HG03135 (cell line): ENCODE results near the gene CEP55.

ENCODE experiments used
- ATAC-seq: cut with Tn5 transposase; IDR thresholded peaks from one replicate; pipeline ENCODE4 v1.9.1; 2021; ENCODE audit warnings: mild to moderate bottlenecking, moderate library complexity; ENCODE audit not compliant: unreplicated experiment

Gene CEP55

GRCh38 chr10:93559490-93559889 is 63.1 kb downstream of the CEP55 start:
- ATAC-seq = no peak

GRCh38 chr10:93560541-93560940 is 64.1 kb downstream of the CEP55 start:
- ATAC-seq = no peak

DNA sequence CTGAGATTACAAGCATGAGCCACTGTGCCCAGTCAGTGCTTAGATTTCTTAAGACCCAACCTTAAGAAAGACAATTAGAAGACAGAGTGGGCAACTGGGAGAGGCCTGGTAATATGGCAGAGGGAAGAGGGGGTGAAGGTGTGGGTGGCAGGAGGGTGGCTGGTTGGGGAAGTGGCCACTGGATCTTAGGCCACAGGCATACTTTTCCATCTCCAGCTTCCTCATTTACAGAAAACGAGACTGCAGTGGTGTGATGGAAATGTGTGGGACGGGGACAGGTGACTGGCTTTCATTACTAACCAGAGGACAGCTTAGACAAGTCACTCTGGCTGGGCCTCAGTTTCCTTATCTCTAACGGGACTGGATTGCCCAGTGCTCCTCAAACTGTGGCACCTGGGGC is 69.0 kb downstream of the CEP55 start:
- no peak for ATAC-seq

DNA sequence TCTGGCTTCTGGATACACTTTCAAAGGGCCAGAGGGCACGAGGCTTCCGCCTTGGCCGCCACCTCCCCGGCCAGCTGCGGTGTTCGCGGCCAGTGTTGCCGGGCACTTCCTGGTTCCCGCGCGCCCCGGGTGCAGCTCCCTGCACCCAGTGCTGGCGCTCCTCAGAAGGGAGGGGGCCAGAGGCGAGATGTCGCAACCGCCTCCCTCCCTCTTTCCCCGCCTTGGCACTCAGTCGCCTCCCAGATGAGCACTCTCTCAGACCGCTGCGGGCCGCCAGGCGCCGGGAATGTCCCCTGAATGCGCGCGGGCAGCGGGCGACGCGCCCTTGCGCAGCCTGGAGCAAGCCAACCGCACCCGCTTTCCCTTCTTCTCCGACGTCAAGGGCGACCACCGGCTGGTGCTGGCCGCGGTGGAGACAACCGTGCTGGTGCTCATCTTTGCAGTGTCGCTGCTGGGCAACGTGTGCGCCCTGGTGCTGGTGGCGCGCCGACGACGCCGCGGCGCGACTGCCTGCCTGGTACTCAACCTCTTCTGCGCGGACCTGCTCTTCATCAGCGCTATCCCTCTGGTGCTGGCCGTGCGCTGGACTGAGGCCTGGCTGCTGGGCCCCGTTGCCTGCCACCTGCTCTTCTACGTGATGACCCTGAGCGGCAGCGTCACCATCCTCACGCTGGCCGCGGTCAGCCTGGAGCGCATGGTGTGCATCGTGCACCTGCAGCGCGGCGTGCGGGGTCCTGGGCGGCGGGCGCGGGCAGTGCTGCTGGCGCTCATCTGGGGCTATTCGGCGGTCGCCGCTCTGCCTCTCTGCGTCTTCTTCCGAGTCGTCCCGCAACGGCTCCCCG is 70.2 kb downstream of the CEP55 start, which contains the start of gene FFAR4:
TSS of gene FFAR4 (plus strand) at position 231 of the 842 bp plus-strand sequence. CDS start at position 287, 56 bp downstream.
- ATAC-seq = no peak

DNA sequence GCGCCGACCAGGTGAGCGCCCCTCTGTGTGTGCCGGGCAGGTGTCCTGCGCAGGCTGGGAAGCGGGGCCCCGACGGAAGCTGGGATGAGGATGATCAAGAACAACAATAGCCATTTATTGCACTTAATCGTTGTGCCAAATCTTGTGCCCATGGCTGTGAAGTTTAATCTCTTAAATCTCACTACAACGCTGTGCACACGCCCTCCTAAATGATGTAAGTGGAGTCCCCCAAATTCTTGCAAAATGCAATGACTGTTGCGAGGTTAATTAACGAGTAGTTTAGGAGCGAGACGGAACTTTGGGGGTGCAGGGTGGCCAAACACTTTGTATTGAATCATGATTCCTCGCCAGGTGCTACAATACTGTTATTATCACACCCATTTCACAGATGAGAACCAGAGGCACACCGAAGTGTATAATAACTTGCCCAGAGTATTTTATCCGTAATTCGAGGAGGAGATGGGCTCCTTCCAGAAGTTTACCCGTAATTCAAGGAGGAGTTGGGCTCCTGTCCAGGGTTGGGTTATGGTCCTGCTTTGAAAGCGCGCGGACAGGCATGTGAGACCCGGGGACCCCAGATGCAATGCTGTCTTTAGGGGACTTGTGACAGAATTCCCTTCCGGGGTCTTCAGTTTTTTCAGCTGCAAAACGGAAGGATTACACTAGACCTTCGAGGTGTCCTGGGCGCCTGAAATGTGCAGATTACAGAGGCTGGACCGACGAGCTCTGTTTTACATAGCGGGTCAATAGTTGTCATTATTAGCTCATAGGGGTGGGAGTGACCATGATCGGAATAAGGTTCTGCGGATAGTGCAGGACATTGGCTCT is 71.1 kb downstream of the CEP55 start:
- no peak for ATAC-seq

DNA sequence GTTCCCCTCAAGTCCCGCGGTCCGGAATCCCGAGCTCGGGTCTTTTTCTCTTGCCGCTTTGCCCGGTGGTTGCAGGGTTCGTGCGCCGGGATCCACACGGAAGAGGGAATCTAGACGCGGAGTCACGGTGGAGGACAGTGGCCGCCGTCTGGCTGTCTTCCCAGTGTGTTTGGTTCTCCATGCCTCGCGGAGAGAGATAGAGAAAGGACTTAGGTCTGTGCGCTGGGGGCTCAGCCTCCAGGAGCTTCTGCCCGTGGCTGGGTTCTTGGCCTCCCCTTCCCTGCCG is 71.6 kb downstream of the CEP55 start:
- no peak for ATAC-seq

- ATAC-seq = no peak
Observed at GRCh38 chr10:93570383-93570782, 74.0 kb downstream of the CEP55 start.

DNA sequence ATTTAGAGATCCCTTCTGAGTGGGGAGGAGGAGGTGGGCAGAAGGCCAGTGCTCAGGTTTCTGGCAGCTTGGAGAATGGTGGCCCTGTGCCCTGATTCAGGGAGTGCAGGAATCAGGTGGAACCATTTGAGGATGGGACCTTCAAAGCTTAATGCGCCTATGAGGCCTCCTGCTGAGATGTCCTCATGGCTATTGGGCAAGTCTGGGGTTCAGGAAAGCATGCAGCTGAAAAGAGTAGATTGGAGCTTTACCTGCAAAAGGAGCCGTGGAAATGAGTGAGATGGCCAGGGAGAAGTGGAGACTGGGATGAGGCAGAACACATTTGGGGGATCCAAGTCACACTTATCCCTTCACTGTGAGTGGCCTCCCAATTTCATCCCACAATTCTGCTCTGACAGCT is 76.2 kb downstream of the CEP55 start:
- ATAC-seq = no peak

GRCh38 chr10:93573051-93573909 is 76.9 kb downstream of the CEP55 start:
- no peak for ATAC-seq

DNA sequence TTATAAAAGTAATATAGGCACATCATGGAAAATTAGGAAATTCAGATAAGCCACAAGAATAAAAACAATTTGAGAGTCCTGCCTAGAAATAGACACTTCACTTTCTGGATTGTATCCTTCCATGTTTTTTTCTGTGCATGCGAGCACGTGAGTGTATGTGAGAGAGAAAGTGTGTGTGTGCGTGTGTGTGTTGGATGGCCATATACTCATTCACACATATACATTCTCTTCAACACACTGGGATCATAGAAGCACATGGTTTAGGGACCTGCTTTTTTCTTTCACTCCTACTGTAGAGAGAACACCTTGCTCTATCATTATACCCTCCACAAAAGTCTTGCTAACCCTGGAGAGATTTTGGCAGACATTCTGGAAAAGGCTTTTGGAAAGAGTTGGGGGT is 77.5 kb downstream of the CEP55 start:
- no peak for ATAC-seq

DNA sequence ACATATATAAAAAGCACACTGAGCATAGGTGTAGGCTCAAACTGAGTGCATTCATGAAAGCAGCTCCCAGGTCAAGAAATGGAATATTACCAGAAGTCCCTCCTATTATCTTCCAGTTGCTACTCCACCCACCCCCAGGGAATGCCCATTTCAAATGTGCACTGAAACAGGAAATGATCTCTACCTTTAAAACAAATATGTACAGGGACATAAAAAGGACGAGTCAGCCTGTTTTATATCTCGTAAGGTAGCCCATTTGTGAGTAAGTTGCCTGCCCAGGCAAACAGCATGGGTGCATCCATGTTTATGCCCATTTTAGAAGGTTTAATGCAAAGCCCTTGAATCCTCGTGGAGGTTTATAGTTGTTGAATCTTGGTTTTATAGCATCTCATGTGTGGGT is 80.5 kb downstream of the CEP55 start:
- ATAC-seq = no peak

GRCh38 chr10:93577565-93577964 is 81.2 kb downstream of the CEP55 start:
- ATAC-seq = no peak
